ENCODE results near the gene CDYL. TPM values are rescaled to one million over a fixed set of nuclear protein-coding genes. Genes with fewer than 3 reads are reported as not detected.

CDYL gene
- total RNA-seq, 1 donor from 2014 or later: 53.5 TPM

GRCh38 chr6:4890191-4890590 lies 114.0 kb downstream of the CDYL start:
- Histone ChIP-seq H3K36me3 (no peaks in the 10 kb centered on the region), H3K79me2 (ENCODE audit: low read depth) (peaks cover 70% of the 10 kb centered on the region), H3K4me2 (no peak overlapping the region), H3K4me1 (peaks cover 5% of the 10 kb centered on the region), H3K27ac (no peak overlapping the region), H3F3A (ENCODE audit: low read depth) (peaks cover 13% of the 10 kb centered on the region), H3K9me3 (ENCODE audit: low read depth) (no peaks in the 10 kb centered on the region), H3K9ac (no peak overlapping the region), H4K20me1 (ENCODE audit: low read depth) (peaks cover 40% of the 10 kb centered on the region), H3K4me3 (no peak overlapping the region), H2AFZ (replicated peaks) (no peak overlapping the region), H3K27me3 (no peaks in the 10 kb centered on the region)
- peaks cover 51% of the 10 kb centered on the region for H3K36me3 Mint-ChIP-seq
- TF ChIP-seq EZH2phosphoT487 (IDR thresholded peaks at IDR 0.05) (no peak), EZH2 (IDR thresholded peaks at IDR 0.05) (no peak)
- TF ChIP-seq, protein P1, sequence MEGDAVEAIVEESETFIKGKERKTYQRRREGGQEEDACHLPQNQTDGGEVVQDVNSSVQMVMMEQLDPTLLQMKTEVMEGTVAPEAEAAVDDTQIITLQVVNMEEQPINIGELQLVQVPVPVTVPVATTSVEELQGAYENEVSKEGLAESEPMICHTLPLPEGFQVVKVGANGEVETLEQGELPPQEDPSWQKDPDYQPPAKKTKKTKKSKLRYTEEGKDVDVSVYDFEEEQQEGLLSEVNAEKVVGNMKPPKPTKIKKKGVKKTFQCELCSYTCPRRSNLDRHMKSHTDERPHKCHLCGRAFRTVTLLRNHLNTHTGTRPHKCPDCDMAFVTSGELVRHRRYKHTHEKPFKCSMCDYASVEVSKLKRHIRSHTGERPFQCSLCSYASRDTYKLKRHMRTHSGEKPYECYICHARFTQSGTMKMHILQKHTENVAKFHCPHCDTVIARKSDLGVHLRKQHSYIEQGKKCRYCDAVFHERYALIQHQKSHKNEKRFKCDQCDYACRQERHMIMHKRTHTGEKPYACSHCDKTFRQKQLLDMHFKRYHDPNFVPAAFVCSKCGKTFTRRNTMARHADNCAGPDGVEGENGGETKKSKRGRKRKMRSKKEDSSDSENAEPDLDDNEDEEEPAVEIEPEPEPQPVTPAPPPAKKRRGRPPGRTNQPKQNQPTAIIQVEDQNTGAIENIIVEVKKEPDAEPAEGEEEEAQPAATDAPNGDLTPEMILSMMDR (IDR thresholded peaks at IDR 0.05): no peak
- no peak overlapping the region for H3K4me3 Mint-ChIP-seq
- H3K27me3 Mint-ChIP-seq (ENCODE audit: insufficient read depth, low read depth): peaks cover 2% of the 10 kb centered on the region
- DNase-seq (ENCODE audit: low spot score): no peak
- no peaks in the 10 kb centered on the region for H3K4me1 Mint-ChIP-seq
- H3K27ac Mint-ChIP-seq: no peak overlapping the region
- H3K9me3 Mint-ChIP-seq: peaks cover 32% of the 10 kb centered on the region

DNA sequence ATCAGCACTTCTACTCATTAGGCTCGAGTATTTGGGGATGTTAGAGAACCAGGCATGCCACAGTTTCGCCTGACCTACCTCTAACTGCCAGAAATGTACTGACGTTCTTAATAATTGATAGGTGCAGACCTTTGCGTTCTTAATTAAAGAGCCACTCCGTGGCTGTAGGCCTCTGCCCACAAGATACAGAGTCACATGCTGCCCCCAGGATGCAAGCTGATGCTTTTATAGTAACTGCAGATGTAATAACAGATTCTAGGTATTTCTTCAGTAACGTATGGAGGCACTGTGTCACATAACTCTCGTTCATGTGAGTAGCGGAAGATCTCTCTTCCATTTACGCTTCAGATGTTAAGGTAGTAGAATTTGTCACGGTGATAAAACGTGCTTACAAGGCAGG lies 114.4 kb downstream of the CDYL start:
- Mint-ChIP-seq H3K9me3 (peaks cover 28% of the 10 kb centered on the region), H3K36me3 (peaks cover 49% of the 10 kb centered on the region), H3K27me3 (ENCODE audit: insufficient read depth, low read depth) (peaks cover 2% of the 10 kb centered on the region), H3K4me3 (no peak overlapping the region), H3K4me1 (no peaks in the 10 kb centered on the region), H3K27ac (no peak overlapping the region)
- no peaks in the 10 kb centered on the region for H3K36me3 ChIP-seq
- TF ChIP-seq, protein P1 (IDR thresholded peaks at IDR 0.05): no peak
- TF ChIP-seq EZH2 (IDR thresholded peaks at IDR 0.05) (no peak), EZH2phosphoT487 (IDR thresholded peaks at IDR 0.05) (no peak)
- H3K4me3 ChIP-seq: no peak overlapping the region
- DNase-seq (ENCODE audit: low spot score): no peak
- H3K27ac ChIP-seq: no peak overlapping the region
- H2AFZ ChIP-seq (replicated peaks): no peak overlapping the region
- H3K79me2 ChIP-seq (ENCODE audit: low read depth): peaks cover 68% of the 10 kb centered on the region
- no peaks in the 10 kb centered on the region for H3K9me3 ChIP-seq (ENCODE audit: low read depth)
- no peak overlapping the region for H3K4me2 ChIP-seq
- peaks cover 16% of the 10 kb centered on the region for H3F3A ChIP-seq (ENCODE audit: low read depth)
- H3K27me3 ChIP-seq: no peaks in the 10 kb centered on the region
- peaks cover 7% of the 10 kb centered on the region for H3K4me1 ChIP-seq
- peaks cover 37% of the 10 kb centered on the region for H4K20me1 ChIP-seq (ENCODE audit: low read depth)
- H3K9ac ChIP-seq: no peak overlapping the region

DNA sequence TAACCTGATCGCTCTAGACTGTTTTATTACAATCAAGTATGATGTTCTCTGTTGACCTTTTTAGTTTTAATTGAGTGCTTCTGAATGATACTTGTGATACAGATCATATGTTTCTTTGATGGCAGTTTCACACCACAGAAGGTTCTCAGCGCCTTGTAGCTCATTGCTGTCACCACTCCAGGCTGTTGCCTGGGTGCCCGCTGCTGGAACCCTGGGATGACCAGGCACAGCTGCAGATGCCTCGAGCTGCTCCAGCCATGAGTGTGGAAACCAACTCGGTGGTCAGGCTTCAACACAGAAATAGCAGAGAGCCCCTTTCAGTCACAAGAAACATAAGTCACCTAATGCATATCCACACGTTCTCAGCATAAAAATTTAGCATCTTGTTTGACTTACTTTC lies 114.9 kb downstream of the CDYL start:
- DNase-seq (ENCODE audit: low spot score): no peak
- no peak overlapping the region for H2AFZ ChIP-seq (replicated peaks)
- H3K4me1 ChIP-seq: peaks cover 13% of the 10 kb centered on the region
- TF ChIP-seq, protein P1 (IDR thresholded peaks at IDR 0.05): no peak
- peaks cover 68% of the 10 kb centered on the region for H3K79me2 ChIP-seq (ENCODE audit: low read depth)
- Mint-ChIP-seq H3K4me3 (no peak overlapping the region), H3K9me3 (peaks cover 24% of the 10 kb centered on the region), H3K27ac (no peak overlapping the region), H3K4me1 (peaks cover 3% of the 10 kb centered on the region), H3K27me3 (ENCODE audit: insufficient read depth, low read depth) (no peaks in the 10 kb centered on the region), H3K36me3 (peaks cover 51% of the 10 kb centered on the region)
- no peak overlapping the region for H3K27ac ChIP-seq
- H3K27me3 ChIP-seq: no peaks in the 10 kb centered on the region
- no peak overlapping the region for H3K4me3 ChIP-seq
- no peak overlapping the region for H3K9ac ChIP-seq
- H3F3A ChIP-seq (ENCODE audit: low read depth): peaks cover 21% of the 10 kb centered on the region
- H3K36me3 ChIP-seq: no peaks in the 10 kb centered on the region
- H3K4me2 ChIP-seq: no peak overlapping the region
- no peaks in the 10 kb centered on the region for H3K9me3 ChIP-seq (ENCODE audit: low read depth)
- H4K20me1 ChIP-seq (ENCODE audit: low read depth): peaks cover 42% of the 10 kb centered on the region

All from neural progenitor cell (in vitro differentiated cells).